ENCODE measurements around the gene KRT10. TPM values are rescaled to one million over a fixed set of nuclear protein-coding genes. Genes with fewer than 3 reads are reported as not detected.

The KRT10 gene
- total and polyA plus RNA-seq, 9 of the 15 experiments (the other 6 are each of a cell fraction or from before 2014, with no cell fraction given): 47.0 to 179 (median 76.2) TPM

- no peak for TF ChIP-seq E2F6 (IDR thresholded peaks at IDR 0.05; ENCODE audit: borderline replicate concordance in 1 of 2, extremely low read depth in 1 of 2, insufficient read depth in 1 of 2, insufficient read length in 1 of 2, low read depth in 1 of 2, low read length in 1 of 2, poor library complexity in 1 of 2, severe bottlenecking in 1 of 2)
- TF ChIP-seq RCOR1 (IDR thresholded peaks at IDR 0.05; ENCODE audit: borderline replicate concordance in 1 of 2, low read depth in 2 of 2, low read length in 2 of 2): peak in 1 of 2 experiments; percentile 17; a peak in 1 of 4 replicates
- no peak for TF ChIP-seq MTF1 (CRISPR knock-in tag; IDR thresholded peaks at IDR 0.05; ENCODE audit: borderline replicate concordance)
- TF ChIP-seq STAT5A (IDR thresholded peaks at IDR 0.05; ENCODE audit: borderline replicate concordance, low read length): peak; percentile 62
- TF ChIP-seq MYNN (IDR thresholded peaks at IDR 0.05): no peak
- TF ChIP-seq MYNN (CRISPR knock-in tag; IDR thresholded peaks at IDR 0.05): no peak
- TF ChIP-seq MNT (conservative IDR thresholded peaks at IDR 0.05): 0 out of 4 replicates have a peak, but pooled peaks of 1 of the 2 experiments have one; percentile 16
- no peak for TF ChIP-seq ZNF263 (CRISPR knock-in tag; IDR thresholded peaks at IDR 0.05; ENCODE audit: borderline replicate concordance)
- no peak for TF ChIP-seq ZNF512 (tag; IDR thresholded peaks at IDR 0.05)
- TF ChIP-seq SOX6 (IDR thresholded peaks at IDR 0.05): 0 out of 2 replicates have a peak, but pooled peaks have one; percentile 44
- 0 out of 2 replicates have a peak, but pooled peaks have one; percentile 27 for TF ChIP-seq POLR2AphosphoS5 (IDR thresholded peaks at IDR 0.05; ENCODE audit: control insufficient read depth, insufficient read depth, low read depth, low read length)
- TF ChIP-seq NFIC (IDR thresholded peaks at IDR 0.05): peak; percentile 34; the same call in 1 of the 2 replicates
- peak; percentile 77 for TF ChIP-seq TEAD4 (IDR thresholded peaks at IDR 0.05; ENCODE audit: low read length)
- no peak for TF ChIP-seq TEAD4 (CRISPR knock-in tag; IDR thresholded peaks at IDR 0.05; ENCODE audit: borderline replicate concordance)
- TF ChIP-seq NELFE (IDR thresholded peaks at IDR 0.05; ENCODE audit: insufficient read depth, insufficient read length): no peak
- 0 out of 2 replicates have a peak, but pooled peaks have one; percentile 17 for TF ChIP-seq HDAC2 (IDR thresholded peaks at IDR 0.05)
- peak; percentile 62; the same call in 1 of the 2 replicates for TF ChIP-seq DPF2 (IDR thresholded peaks at IDR 0.05)
- peak; percentile 69 for TF ChIP-seq TAL1 (IDR thresholded peaks at IDR 0.05)
- TF ChIP-seq ZBTB2 (IDR thresholded peaks at IDR 0.05): no peak
- TF ChIP-seq SAFB (IDR thresholded peaks at IDR 0.05; ENCODE audit: borderline replicate concordance, low read depth, low read length): no peak
- TF ChIP-seq LEF1 (IDR thresholded peaks at IDR 0.05): peak; percentile 22; the same call in 1 of the 2 replicates
- peak; percentile 80 for TF ChIP-seq ARID1B (IDR thresholded peaks at IDR 0.05)
- TF ChIP-seq RBM34 (IDR thresholded peaks at IDR 0.05; ENCODE audit: borderline replicate concordance, insufficient read depth, low read length): no peak
- peak; percentile 86 for TF ChIP-seq CBFA2T3 (IDR thresholded peaks at IDR 0.05)
- TF ChIP-seq CC2D1A (IDR thresholded peaks at IDR 0.05): peak; percentile 47; the same call in 1 of the 2 replicates
- TF ChIP-seq ZNF830 (CRISPR knock-in tag; IDR thresholded peaks at IDR 0.05): no peak
Measured at GRCh38 chr17:40816569-40816968, 5.8 kb downstream of the KRT10 start (continued).
